WI38 (cell line): ENCODE results near the gene POGZ.
"Not testable (repeated sequence)": the region's sequence is repeated elsewhere in the genome, so short reads cannot be mapped to it uniquely, and the experiment has no call there.

Source experiments
- H3K4me3 ChIP-seq: 2 replicates; pipeline ENCODE4 v1.5.1; 2011; ENCODE audit warnings: low read depth, mild to moderate bottlenecking, control low read depth, low read length
- CTCF ChIP-seq: IDR thresholded peaks from 2 replicates; pipeline ENCODE4 v1.5.1; 2012; ENCODE audit warnings: low read depth, mild to moderate bottlenecking, control low read depth, low read length

The POGZ gene

GRCh38 chr1:151443846-151444782 lies 15.2 kb downstream of the POGZ start:
- TF ChIP-seq CTCF = peak; percentile 42; the same call in 1 of the 2 replicates
- H3K4me3 ChIP-seq = no peak overlapping the region

- not testable (repeated sequence) for H3K4me3 ChIP-seq
Observed at GRCh38 chr1:151437396-151437795, 21.9 kb downstream of the POGZ start.

DNA sequence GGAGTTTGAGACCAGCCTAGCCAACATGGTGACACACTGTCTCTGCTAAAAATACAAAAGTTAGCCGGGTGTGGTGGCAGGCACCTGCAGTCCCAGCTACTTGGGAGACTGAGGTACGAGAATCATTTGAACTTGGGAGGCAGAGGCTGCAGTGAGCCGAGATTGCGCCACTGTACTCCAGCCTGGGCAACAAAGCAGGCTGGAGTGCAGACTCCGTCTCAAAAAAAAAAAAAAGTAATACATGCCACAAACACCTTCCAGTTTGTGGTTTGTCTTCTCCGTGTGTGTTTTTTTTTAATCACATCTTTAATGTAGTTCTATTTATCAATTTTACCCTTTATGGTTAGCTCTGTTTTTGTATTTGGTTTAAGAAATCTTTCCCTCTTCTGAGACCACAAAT lies 22.3 kb downstream of the POGZ start:
- no peak overlapping the region for H3K4me3 ChIP-seq
- TF ChIP-seq CTCF = no peak

DNA sequence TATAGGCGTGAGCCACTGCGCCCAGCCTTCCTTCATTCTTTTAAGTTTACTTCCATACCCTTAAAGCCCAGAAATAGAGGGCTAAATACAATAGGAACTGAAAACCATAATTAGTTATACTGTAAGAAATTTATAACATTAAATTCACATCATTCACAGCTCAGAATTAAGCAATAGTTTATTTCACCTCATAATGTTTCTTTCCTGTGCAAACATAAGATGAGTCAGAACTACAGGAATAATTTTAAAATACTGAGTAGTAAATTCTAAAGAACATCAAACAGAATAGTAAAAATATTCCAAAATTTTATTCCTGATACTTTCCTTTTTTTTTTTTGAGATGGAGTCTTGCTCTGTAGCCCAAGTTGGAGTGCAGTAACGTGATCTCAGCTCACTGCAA lies 24.1 kb downstream of the POGZ start:
- no peak overlapping the region for H3K4me3 ChIP-seq
- TF ChIP-seq CTCF = no peak

- not testable (repeated sequence) for H3K4me3 ChIP-seq
Observed at GRCh38 chr1:151433827-151434226, 25.5 kb downstream of the POGZ start.

DNA sequence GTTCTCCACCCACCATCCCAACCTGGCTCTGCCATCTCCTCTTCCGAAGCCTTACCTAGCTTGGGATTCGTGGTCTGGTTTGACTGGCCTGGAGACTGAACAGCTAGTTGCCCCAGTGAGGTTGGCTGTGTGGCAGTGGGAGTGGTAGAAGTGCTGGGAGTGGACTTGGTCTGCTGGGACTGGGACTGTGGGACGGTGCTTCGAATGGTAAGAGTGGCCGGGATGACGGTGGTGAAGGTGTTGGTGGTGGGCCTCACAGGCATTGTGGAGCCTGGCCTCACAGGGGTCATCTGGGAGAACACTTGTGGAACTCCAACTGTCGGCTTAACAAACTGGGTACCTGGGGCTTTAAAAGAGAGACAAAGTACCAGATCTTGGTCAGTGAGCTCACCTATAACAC lies 31.2 kb downstream of the POGZ start:
- TF ChIP-seq CTCF = no peak
- no peak overlapping the region for H3K4me3 ChIP-seq

DNA sequence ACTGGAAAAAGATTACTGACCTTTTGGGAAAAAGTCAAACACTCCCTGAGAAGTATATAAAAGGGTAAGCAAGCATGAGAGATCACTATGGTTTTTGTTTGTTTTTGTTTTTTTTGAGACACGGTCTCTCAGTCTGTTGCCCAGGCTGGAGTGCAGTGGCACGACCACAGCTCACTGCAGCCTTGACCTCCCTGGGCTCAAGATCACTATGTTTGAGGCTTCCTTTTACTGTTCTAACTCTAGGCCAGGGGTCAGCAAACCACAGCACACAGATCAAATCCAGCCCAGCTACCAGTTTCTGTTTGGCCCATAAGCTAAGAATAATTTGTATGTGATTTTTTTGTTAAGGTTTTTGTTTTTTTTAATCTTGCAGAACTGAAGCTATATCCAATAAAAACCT lies 34.2 kb downstream of the POGZ start:
- TF ChIP-seq CTCF = no peak
- no peak overlapping the region for H3K4me3 ChIP-seq

DNA sequence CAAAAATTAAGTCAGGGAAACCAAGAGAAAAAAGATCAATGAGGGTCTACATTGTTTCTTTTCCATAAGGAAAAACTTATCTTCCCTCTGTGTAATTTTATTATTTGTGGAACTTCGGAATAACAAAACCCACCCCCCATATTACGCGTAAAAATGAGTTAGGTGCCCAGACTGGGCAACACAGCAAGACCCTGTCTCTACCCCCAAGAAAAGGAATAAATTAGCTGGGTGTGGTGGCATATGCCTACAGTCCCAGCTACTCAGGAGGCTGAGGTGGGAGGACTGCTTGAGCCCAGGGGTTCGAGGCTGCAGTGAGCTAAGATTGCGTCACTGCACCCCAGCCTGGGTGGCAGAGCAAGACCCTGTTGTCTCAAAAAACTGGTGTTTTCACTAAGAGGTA lies 39.5 kb downstream of the POGZ start:
- TF ChIP-seq CTCF = no peak
- H3K4me3 ChIP-seq = no peak overlapping the region
